ENCODE data around the gene RILP.

The RILP gene

GRCh38 chr17:1648173-1648962 is 1.3 kb downstream of the RILP start:
- no peak for DNase-seq (ENCODE audit: low read depth in 2 of 2)

- DNase-seq (ENCODE audit: low read depth in 2 of 2), result no peak
Measured at GRCh38 chr17:1647802-1648171, 1.9 kb downstream of the RILP start.

GRCh38 chr17:1646199-1646875 is 3.3 kb downstream of the RILP start:
- DNase-seq (ENCODE audit: low read depth in 2 of 2), result no peak

- DNase-seq (ENCODE audit: low read depth in 2 of 2), result no peak
Measured at GRCh38 chr17:1645207-1646171, 4.2 kb downstream of the RILP start, which contains the start of gene SCARF1. Gene SCARF1, minus strand, starts transcription at chr17:1645732. Its CDS starts 35 bp downstream, at chr17:1645697.

- peak; percentile 41 to 54 for DNase-seq (ENCODE audit: low read depth in 2 of 2)
Measured at GRCh38 chr17:1644493-1645206, 5.0 kb downstream of the RILP start.

GRCh38 chr17:1643999-1644492 is 5.6 kb downstream of the RILP start:
- DNase-seq (ENCODE audit: low read depth in 2 of 2), result no peak

- DNase-seq (ENCODE audit: low read depth in 2 of 2), result no peak
Measured at GRCh38 chr17:1643293-1643998, 6.2 kb downstream of the RILP start.

- DNase-seq (ENCODE audit: low read depth in 2 of 2), result no peak
Measured at GRCh38 chr17:1641065-1641403, 8.6 kb downstream of the RILP start.

- DNase-seq (ENCODE audit: low read depth in 2 of 2), result no peak
Measured at GRCh38 chr17:1640329-1641064, 9.2 kb downstream of the RILP start.

- no peak for DNase-seq (ENCODE audit: low read depth in 2 of 2)
Measured at GRCh38 chr17:1639549-1640180, 10.0 kb downstream of the RILP start.

- DNase-seq (ENCODE audit: low read depth in 2 of 2), result no peak
Measured at GRCh38 chr17:1638624-1639300, 10.9 kb downstream of the RILP start.

- DNase-seq (ENCODE audit: low read depth in 2 of 2), result no peak
Measured at GRCh38 chr17:1638171-1638590, 11.5 kb downstream of the RILP start.

- no peak for DNase-seq (ENCODE audit: low read depth in 2 of 2)
Measured at GRCh38 chr17:1636732-1637285, 12.9 kb downstream of the RILP start.

GRCh38 chr17:1635675-1636465 is 13.8 kb downstream of the RILP start:
- no peak for DNase-seq (ENCODE audit: low read depth in 2 of 2)

- no peak for DNase-seq (ENCODE audit: low read depth in 2 of 2)
Measured at GRCh38 chr17:1634841-1635650, 14.6 kb downstream of the RILP start.

- DNase-seq (ENCODE audit: low read depth in 2 of 2), result no peak
Measured at GRCh38 chr17:1630662-1631061, 19.0 kb downstream of the RILP start.

Measured in stimulated activated CD8-positive, alpha-beta memory T cell treated with anti-CD3 and anti-CD28 coated beads, Interleukin-15, amount 100 ng/mL, for 48 hours (primary cell).